GM21529 (cell line): ENCODE data around the gene PRKAR1B.

Experiments used
- ATAC-seq: cut with Tn5 transposase; IDR thresholded peaks from one replicate; pipeline ENCODE4 v1.9.1; 2021; ENCODE audit not compliant: unreplicated experiment

The PRKAR1B gene

DNA sequence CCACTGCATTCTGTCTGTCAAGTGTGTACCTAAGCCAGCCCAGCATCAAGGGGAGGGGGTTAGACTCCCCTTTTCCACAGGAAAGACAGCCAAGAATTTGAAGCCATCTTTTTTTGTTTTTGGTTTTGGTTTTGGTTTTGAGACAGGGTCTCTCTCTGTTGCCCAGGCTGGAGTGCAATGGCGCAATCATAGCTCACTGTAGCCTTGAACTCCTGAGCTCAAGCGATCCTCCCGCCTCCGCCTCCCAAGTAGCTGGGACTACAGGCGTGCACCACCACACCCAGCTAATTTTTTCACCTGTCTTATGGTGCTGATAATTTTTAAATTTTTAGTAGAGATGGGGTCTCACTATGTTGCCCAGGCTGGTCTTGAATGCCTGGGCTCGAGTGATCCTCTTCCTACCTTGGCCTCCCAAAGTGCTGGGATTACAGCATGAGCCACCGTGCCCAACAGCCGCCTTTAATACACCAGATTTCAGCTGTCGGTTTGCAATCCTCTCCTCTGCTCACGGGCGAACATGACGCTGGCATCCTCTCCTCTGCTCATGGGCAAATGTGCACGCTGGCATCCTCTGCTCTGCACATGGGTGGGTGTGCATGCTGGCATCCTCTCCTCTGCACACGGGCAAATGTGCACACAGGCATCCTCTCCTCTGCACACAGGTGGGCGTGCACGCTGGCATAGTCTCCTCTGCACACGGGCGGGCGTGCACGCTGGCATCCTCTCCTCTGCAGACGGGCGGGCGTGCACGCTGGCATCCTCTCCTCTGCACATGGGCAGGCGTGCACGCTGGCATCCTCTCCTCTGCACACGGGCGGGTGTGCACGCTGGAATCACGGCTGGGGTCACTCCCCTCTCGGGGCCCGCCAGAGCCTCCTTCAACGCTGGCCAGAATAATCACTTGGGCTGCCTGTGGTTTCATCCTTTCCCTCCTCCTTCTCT lies 151.4 kb downstream of the PRKAR1B start:
- ATAC-seq, result no peak

DNA sequence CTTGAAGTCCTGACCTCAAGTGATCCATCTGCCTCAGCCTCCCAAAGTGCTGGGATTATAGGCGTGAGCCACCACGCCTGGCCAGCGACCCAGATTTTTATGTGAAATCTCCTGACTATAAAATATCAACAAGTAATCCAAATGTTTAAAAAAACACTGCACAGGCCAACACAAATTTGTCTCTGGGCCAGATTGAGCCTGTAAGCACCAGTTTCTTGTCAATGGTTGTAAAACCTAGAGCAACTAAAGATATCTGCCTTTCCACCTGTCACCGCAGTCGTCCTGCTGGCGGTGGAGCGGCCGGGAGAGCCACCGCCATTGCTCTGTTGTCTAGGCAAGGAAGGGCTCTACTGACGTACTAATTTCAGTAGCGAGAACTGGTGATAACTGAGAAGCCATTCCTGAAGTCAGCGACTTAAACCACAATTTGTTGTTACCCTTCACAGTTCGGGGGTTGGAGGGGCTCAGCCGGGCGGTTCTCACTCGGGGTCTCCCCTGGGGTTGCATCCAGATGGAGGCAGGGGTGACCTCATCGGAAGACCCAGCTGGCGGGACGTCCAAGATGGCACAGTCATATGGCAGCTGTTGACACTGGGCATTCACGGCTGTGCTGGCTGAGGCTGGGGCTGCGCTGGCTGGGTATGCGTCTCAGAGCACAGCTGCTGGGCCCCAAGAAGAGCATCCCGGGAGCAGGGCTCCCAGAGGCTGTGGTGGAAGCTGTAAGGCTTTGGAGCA lies 152.3 kb downstream of the PRKAR1B start:
- ATAC-seq, result no peak

GRCh38 chr7:573933-574381 lies 153.1 kb downstream of the PRKAR1B start:
- no peak for ATAC-seq

GRCh38 chr7:573269-573932 lies 153.7 kb downstream of the PRKAR1B start:
- no peak for ATAC-seq

DNA sequence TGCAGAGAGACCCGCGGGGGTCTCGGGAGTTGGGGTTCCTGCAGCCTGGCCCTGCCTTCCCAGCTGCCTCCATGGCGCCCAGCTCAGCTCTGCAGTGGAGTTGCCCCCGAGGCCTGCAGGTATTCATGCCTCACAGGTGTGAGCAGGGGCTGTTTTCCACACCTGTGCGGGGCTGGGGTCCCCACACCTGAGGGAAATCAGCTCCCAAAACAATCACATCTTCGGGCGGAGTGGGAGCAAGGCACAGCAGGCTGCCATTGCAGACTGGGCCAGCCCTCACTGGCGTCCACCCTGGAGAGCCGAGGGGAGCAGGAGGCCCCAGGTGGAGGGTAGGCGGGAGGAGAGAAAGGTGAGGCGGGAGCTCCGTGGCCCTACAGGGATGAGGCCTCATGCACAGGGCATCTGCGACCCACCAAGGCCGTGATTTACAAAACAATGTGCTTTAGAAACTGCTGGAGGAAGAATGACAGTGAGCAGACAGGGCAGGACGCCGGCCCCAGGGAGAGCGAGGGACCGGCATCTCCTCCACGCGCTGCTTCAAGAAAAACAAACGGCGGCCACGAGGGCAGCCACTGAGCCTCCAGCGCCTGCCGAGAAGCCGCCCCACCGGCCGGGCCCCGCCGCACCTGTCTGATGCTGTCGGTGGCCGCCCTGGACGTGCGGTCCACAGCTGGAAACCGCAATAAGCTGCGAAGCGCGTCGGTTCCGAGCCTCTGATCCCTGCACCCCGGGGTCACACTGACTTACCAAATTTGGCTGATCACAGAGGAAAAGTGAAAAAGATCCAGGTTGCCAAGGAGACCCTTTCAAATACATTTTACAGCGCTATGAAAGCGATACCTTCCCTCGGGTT lies 154.4 kb downstream of the PRKAR1B start:
- no peak for ATAC-seq

- ATAC-seq, result no peak
Measured at GRCh38 chr7:571718-572415, 155.2 kb downstream of the PRKAR1B start.

DNA sequence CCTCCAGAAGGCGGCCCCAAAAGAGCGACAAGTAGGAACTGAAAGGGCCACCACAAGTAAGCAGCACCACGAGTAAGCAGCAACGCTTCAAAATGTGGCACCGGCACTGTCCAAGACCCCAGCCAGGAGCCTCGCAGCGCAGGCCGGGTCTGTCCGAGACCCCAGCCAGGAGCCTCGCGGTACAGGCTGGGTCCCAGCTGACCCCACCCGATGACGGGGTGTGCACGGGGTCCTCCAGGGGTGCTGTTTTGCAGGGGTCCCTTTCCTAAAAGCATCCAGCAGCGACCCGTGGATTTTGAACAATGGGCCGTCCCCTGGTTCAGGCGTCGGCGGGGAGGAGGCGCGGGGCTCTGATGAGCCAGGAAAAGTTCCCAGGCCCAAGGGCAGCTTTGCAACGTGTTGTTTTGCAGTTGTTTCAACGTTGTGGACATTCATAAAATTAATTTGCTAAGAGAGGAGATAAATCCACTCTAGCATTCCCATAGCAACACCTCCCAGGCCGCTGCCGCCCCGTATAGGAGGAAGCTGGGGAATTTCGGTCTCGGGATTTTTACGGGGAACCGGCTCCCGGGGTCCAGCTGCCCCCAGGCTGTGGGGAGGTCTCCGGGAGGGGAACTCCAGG lies 155.9 kb downstream of the PRKAR1B start:
- ATAC-seq, result no peak

- ATAC-seq, result no peak
Measured at GRCh38 chr7:570801-571070, 156.3 kb downstream of the PRKAR1B start.

DNA sequence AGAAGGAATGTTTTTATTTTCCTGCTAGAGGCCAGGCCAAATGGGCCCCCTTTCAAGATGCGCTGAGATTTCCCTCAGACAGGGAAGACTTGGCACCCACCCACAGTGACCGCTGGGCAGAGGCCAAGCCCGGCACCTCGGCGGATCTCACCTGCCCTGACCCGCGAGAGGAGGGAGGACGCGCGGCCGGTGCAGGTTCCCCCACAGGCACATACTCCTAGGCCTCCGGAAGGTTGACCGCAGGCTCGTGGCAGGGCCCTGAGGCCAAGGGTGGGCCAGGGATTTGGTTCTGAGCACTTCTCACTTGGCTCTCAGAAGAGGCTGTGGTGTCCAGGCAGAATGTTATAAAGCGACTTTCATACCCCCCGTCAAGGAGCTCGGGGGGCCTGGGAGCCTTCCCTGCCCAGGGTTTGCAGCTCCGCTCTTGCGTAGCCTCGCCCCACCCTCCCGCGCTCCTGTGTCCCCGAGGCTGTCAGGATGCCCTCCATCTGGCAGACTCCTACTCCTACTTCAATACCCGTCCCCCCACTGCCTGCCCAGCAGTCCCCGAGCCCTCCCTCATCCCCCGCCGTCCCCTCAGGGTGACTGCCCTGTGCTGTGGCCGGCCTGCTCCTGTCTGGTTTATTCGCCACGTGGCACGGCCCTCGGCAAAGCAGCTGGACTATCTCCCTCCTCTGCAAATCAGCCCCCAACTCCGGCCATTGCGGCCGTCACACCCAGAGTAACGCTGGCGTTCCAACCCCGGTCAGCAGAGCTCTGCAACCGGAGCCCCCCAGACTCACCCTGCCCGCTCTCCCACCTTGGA lies 156.9 kb downstream of the PRKAR1B start:
- no peak for ATAC-seq

DNA sequence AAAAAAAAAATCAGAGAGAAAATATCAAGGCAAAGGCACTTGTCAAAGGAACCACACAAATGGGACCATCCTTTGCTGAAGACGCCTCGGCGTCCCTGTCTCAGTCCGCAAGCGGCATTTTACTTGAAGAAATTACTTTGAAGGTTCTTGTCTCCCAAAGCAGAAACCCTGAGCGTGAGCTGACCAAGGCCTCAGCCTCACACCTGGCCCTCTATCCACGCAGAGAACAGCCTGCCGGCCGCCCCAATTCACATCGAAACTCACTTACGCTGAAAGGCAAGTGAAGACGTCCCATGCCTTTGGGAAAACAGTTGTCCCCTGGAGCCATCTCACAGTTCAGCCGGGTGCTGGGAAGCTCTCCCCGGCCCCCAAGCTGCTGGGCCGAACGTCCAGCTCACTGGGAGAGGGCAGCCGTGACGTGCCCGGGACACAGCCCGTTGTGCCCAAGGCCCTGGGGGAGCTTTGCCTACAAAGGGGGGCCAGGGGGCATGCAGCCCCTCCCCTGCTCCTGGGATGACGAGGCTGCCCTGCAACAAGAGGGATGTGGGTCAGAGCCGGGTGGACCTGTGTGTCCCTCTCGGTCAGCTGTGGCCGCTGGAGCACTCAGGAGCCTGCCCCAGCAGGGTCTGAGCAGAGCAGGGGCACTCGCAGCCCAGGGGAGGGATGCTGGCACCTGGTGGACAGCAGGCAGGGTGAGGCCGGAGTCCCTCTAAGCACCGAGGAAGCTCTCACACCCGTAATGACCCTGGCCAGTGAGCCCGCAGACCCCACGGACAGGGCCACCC lies 157.8 kb downstream of the PRKAR1B start:
- no peak for ATAC-seq

GRCh38 chr7:568031-568951 lies 158.8 kb downstream of the PRKAR1B start:
- ATAC-seq, result no peak

- ATAC-seq, result no peak
Measured at GRCh38 chr7:567305-567883, 159.7 kb downstream of the PRKAR1B start.

GRCh38 chr7:566100-566499 lies 161.0 kb downstream of the PRKAR1B start:
- no peak for ATAC-seq

- no peak for ATAC-seq
Measured at GRCh38 chr7:564176-564865, 162.8 kb downstream of the PRKAR1B start.

GRCh38 chr7:563629-564170 lies 163.4 kb downstream of the PRKAR1B start:
- no peak for ATAC-seq
